Astrocyte (in vitro differentiated cells and primary cell): Measurements from ENCODE around the gene KCNJ4. TPM values are rescaled to one million over a fixed set of nuclear protein-coding genes. Genes with fewer than 3 reads are reported as not detected.

ENCODE experiments used
- DNase-seq: peaks from one replicate; pipeline ENCODE4 v3.0.0-alpha.2; 2010; ENCODE audit warnings: low read depth
- FAIRE-seq: peaks from 2 replicates; lab custom pipeline; 2011; peaks lifted over from hg19 to GRCh38; lab: Jason Lieb, UNC
- H2AFZ ChIP-seq: 2 replicates; pipeline ENCODE4 v1.6.0; 2012; ENCODE audit warnings: low read depth, low read length, inconsistent platforms
- H3K27ac ChIP-seq: 2 replicates; pipeline ENCODE4 v1.5.1; 2011; ENCODE audit warnings: low read depth, low read length, inconsistent platforms
- H3K27me3 ChIP-seq: 2 replicates; pipeline ENCODE4 v1.6.0; 2011; ENCODE audit warnings: low read length, inconsistent platforms; ENCODE audit not compliant: insufficient read depth
- H3K36me3 ChIP-seq: 2 replicates; pipeline ENCODE4 v1.5.1; 2011; ENCODE audit warnings: low read length, inconsistent platforms; ENCODE audit not compliant: insufficient read depth
- H3K4me1 ChIP-seq: 2 replicates; pipeline ENCODE4 v1.5.1; 2011; ENCODE audit warnings: low read length, inconsistent platforms; ENCODE audit not compliant: insufficient read depth
- H3K4me2 ChIP-seq: 2 replicates; pipeline ENCODE4 v1.6.0; 2012; ENCODE audit warnings: low read length, inconsistent platforms
- H3K4me3 ChIP-seq: 2 replicates; pipeline ENCODE4 v1.5.1; 2011; ENCODE audit warnings: low read depth, mild to moderate bottlenecking, low read length, inconsistent platforms; ENCODE audit not compliant: insufficient read depth
- H3K79me2 ChIP-seq: 2 replicates; pipeline ENCODE4 v1.6.0; 2012; ENCODE audit warnings: mild to moderate bottlenecking, low read length, inconsistent platforms; ENCODE audit not compliant: insufficient read depth
- H3K9ac ChIP-seq: 2 replicates; pipeline ENCODE4 v1.6.0; 2012; ENCODE audit warnings: mild to moderate bottlenecking, low read length, inconsistent platforms
- H3K9me3 ChIP-seq: 2 replicates; pipeline ENCODE4 v1.5.1; 2012; ENCODE audit warnings: low read depth, mild to moderate bottlenecking, low read length, inconsistent platforms; ENCODE audit not compliant: insufficient read depth
- H4K20me1 ChIP-seq: 2 replicates; pipeline ENCODE4 v1.6.0; 2012; ENCODE audit warnings: low read length, inconsistent platforms; ENCODE audit not compliant: insufficient read depth
- H3K27ac Mint-ChIP-seq: one replicate; pipeline ENCODE4 v1.8.0; 2021; ENCODE audit warnings: mild to moderate bottlenecking, mixed read lengths; ENCODE audit not compliant: unreplicated experiment
- H3K27me3 Mint-ChIP-seq: one replicate; pipeline ENCODE4 v1.8.0; 2021; ENCODE audit warnings: low read depth, mixed read lengths; ENCODE audit not compliant: unreplicated experiment
- H3K36me3 Mint-ChIP-seq: one replicate; pipeline ENCODE4 v1.8.0; 2021; ENCODE audit warnings: low read depth, mixed read lengths; ENCODE audit not compliant: unreplicated experiment
- H3K4me1 Mint-ChIP-seq: one replicate; pipeline ENCODE4 v1.8.0; 2021; ENCODE audit warnings: low read depth, mixed read lengths; ENCODE audit not compliant: unreplicated experiment
- H3K4me3 Mint-ChIP-seq: one replicate; pipeline ENCODE4 v1.8.0; 2021; ENCODE audit warnings: mild to moderate bottlenecking, moderate library complexity, mixed read lengths; ENCODE audit not compliant: unreplicated experiment
- H3K9me3 Mint-ChIP-seq: one replicate; pipeline ENCODE4 v1.8.0; 2021; ENCODE audit warnings: mild to moderate bottlenecking, mixed read lengths; ENCODE audit not compliant: unreplicated experiment
- EZH2 ChIP-seq: IDR thresholded peaks from 2 replicates; pipeline ENCODE4 v1.6.1; 2012; ENCODE audit warnings: mild to moderate bottlenecking, low read length, inconsistent platforms; ENCODE audit not compliant: insufficient read depth
- total RNA-seq: library from RNA; stranded (reverse); gene quantifications from 2 replicates; pipeline ENCODE4 v1.2.1, GENCODE V29; 2021
- TF ChIP-seq, protein P1 (sequence below): IDR thresholded peaks from 2 replicates; pipeline ENCODE4 v1.5.1; 2011; ENCODE audit warnings: low read depth, mild to moderate bottlenecking, inconsistent platforms, low read length, moderate library complexity; ENCODE audit not compliant: insufficient read depth

The KCNJ4 gene
- total RNA-seq, 1 donor from 2014 or later = 0.30 TPM

DNA sequence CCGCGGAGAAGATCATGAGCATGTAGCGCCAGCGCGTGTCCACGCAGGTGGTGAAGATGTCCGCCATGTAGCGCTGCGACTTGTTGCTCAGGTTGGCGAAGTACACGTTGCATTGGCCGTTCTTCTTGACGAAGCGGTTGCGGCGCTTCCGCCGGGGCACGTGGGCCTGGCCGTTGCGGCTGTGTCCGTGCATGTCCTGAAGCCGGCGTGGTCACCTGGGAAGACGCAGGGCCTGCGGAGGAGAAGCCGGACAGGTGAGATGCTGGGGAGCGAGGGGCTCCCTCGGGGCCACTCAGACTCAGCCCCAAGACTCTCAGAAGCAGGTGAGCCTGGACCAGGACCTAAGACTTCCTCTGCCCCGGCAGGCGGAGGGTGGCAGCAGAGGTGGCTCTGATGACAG is 27.1 kb downstream of the KCNJ4 start:
- Mint-ChIP-seq H3K27ac (no peak overlapping the region), H3K36me3 (no peaks in the 10 kb centered on the region), H3K4me1 (peaks cover 7% of the 10 kb centered on the region), H3K27me3 (peaks cover 2% of the 10 kb centered on the region), H3K4me3 (no peak overlapping the region), H3K9me3 (no peaks in the 10 kb centered on the region)
- no peak for DNase-seq
- no peak overlapping the region for H2AFZ ChIP-seq
- no peaks in the 10 kb centered on the region for H3K36me3 ChIP-seq
- TF ChIP-seq, protein P1, sequence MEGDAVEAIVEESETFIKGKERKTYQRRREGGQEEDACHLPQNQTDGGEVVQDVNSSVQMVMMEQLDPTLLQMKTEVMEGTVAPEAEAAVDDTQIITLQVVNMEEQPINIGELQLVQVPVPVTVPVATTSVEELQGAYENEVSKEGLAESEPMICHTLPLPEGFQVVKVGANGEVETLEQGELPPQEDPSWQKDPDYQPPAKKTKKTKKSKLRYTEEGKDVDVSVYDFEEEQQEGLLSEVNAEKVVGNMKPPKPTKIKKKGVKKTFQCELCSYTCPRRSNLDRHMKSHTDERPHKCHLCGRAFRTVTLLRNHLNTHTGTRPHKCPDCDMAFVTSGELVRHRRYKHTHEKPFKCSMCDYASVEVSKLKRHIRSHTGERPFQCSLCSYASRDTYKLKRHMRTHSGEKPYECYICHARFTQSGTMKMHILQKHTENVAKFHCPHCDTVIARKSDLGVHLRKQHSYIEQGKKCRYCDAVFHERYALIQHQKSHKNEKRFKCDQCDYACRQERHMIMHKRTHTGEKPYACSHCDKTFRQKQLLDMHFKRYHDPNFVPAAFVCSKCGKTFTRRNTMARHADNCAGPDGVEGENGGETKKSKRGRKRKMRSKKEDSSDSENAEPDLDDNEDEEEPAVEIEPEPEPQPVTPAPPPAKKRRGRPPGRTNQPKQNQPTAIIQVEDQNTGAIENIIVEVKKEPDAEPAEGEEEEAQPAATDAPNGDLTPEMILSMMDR = no peak
- TF ChIP-seq EZH2 = no peak
- no peaks in the 10 kb centered on the region for H4K20me1 ChIP-seq
- no peak overlapping the region for H3K4me2 ChIP-seq
- no peak for FAIRE-seq
- peaks cover 3% of the 10 kb centered on the region for H3K4me1 ChIP-seq
- no peak overlapping the region for H3K27ac ChIP-seq
- H3K27me3 ChIP-seq = no peaks in the 10 kb centered on the region
- H3K79me2 ChIP-seq = no peaks in the 10 kb centered on the region
- H3K9ac ChIP-seq = no peak overlapping the region
- H3K4me3 ChIP-seq = no peak overlapping the region
- no peaks in the 10 kb centered on the region for H3K9me3 ChIP-seq

DNA sequence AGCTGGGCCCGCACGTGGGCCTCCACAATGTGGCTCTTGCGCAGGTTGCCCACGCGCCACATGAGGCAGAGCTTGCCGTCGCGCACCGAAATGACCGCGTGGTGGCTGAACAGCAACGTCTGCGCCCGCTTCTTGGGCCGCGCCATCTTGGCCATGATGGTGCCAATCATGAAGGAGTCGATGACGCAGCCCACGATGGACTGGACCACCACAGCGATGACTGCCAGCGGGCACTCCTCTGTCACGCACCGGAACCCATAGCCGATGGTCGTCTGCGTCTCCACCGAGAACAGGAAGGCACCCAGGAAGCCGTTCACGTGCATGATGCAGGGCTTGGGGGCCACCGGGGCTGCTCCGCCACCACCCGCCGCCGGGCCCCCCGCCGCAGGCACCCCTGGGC is 27.5 kb downstream of the KCNJ4 start:
- Histone ChIP-seq H3K9me3 (no peaks in the 10 kb centered on the region), H3K27ac (no peak overlapping the region), H4K20me1 (no peaks in the 10 kb centered on the region), H3K36me3 (no peaks in the 10 kb centered on the region), H3K4me1 (peaks cover 3% of the 10 kb centered on the region), H2AFZ (no peak overlapping the region), H3K79me2 (no peaks in the 10 kb centered on the region), H3K27me3 (no peaks in the 10 kb centered on the region), H3K4me3 (no peak overlapping the region), H3K9ac (no peak overlapping the region), H3K4me2 (no peak overlapping the region)
- FAIRE-seq (no peak), DNase-seq (no peak)
- no peaks in the 10 kb centered on the region for H3K9me3 Mint-ChIP-seq
- no peak overlapping the region for H3K27ac Mint-ChIP-seq
- peaks cover 2% of the 10 kb centered on the region for H3K27me3 Mint-ChIP-seq
- no peak for TF ChIP-seq EZH2
- TF ChIP-seq, protein P1 = no peak
- no peaks in the 10 kb centered on the region for H3K36me3 Mint-ChIP-seq
- no peak overlapping the region for H3K4me3 Mint-ChIP-seq
- peaks cover 6% of the 10 kb centered on the region for H3K4me1 Mint-ChIP-seq

DNA sequence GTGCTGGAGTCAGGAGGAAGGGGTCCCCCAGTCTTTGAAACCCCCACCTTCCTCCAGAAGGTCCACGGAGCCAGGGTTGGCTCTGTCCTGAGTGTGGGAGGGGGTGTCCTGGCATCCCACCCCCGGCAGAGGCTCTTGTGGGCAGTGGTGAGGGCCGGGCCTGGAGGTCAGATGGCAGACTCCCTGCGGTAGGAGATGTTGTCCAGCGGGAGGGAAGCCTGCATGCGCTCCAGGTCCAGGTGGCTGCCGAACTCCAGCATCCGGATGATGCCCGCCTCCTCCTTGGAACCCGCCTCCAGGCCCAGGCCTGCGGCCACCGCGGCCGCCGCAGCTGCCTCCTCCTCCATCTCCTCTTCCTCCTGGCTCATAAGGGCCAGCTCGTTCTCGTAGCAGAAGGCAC is 28.4 kb downstream of the KCNJ4 start:
- H3K27ac Mint-ChIP-seq = no peak overlapping the region
- H3K36me3 Mint-ChIP-seq = no peaks in the 10 kb centered on the region
- H3K9me3 Mint-ChIP-seq = no peaks in the 10 kb centered on the region

More for the DNA sequence above, 28.4 kb downstream of the KCNJ4 start:
- FAIRE-seq (no peak), DNase-seq (no peak)
- H3K36me3 ChIP-seq = no peaks in the 10 kb centered on the region
- H3K4me1 ChIP-seq = no peaks in the 10 kb centered on the region
- Mint-ChIP-seq H3K4me1 (peaks cover 3% of the 10 kb centered on the region), H3K27me3 (peaks cover 2% of the 10 kb centered on the region), H3K4me3 (no peak overlapping the region)
- no peak overlapping the region for H2AFZ ChIP-seq
- no peak overlapping the region for H3K4me2 ChIP-seq
- no peak overlapping the region for H3K4me3 ChIP-seq
- TF ChIP-seq, protein P1 = no peak
- TF ChIP-seq EZH2 = no peak
- H3K9ac ChIP-seq = no peak overlapping the region
- H4K20me1 ChIP-seq = no peaks in the 10 kb centered on the region
- H3K27ac ChIP-seq = no peak overlapping the region
- H3K9me3 ChIP-seq = no peaks in the 10 kb centered on the region
- no peaks in the 10 kb centered on the region for H3K79me2 ChIP-seq
- H3K27me3 ChIP-seq = no peaks in the 10 kb centered on the region
